HFFc6 (cell line): Measurements from ENCODE around the gene MAP3K5. TPM values are rescaled to one million over a fixed set of nuclear protein-coding genes. Genes with fewer than 3 reads are reported as not detected.

Experiments
- DNase-seq: peaks from one replicate; pipeline ENCODE4 v3.0.0-alpha.2; 2018
- H3K27ac Mint-ChIP-seq: 2 replicates; pipeline ENCODE4 v1.8.0; 2020; ENCODE audit warnings: mild to moderate bottlenecking, mixed read lengths
- H3K27me3 Mint-ChIP-seq: 2 replicates; pipeline ENCODE4 v1.8.0; 2021; ENCODE audit warnings: mild to moderate bottlenecking, moderate library complexity, mixed read lengths; ENCODE audit not compliant: insufficient read depth
- H3K36me3 Mint-ChIP-seq: 2 replicates; pipeline ENCODE4 v1.8.0; 2021; ENCODE audit warnings: low read depth, mixed read lengths
- H3K4me1 Mint-ChIP-seq: 2 replicates; pipeline ENCODE4 v1.8.0; 2020; ENCODE audit warnings: low read depth, mixed read lengths
- H3K4me3 Mint-ChIP-seq: 2 replicates; pipeline ENCODE4 v1.8.0; 2020; ENCODE audit warnings: mild to moderate bottlenecking, moderate library complexity, mixed read lengths
- H3K9me3 Mint-ChIP-seq: 2 replicates; pipeline ENCODE4 v1.8.0; 2020; ENCODE audit warnings: mild to moderate bottlenecking, mixed read lengths
- CTCF ChIP-seq: fragments of 200-600 bp; sonication (generic); IDR thresholded peaks from 2 replicates; pipeline ENCODE4 v1.5.0; 2021; ENCODE audit warnings: antibody characterized with exemption, mild to moderate bottlenecking
- long read RNA-seq: library from polyadenylated mRNA; unstranded; transcript quantifications from one replicate; pipeline ENCODE4 v2.0.0, GENCODE V29; 2019
- total RNA-seq, 6 experiments: library from RNA; stranded (reverse); fragmentation: NEBNext Ultra II Directional; extraction: Animal tissue kit (Norgen Biotek cat#: 25700); gene quantifications; 2 replicates in 1 of 6; 3 replicates in 5 of 6; pipeline ENCODE4 v1.2.3, GENCODE V29; 2021

MAP3K5 gene
- total RNA-seq = 10 to 100 TPM; 11.9 to 22.2 (median 19.1) TPM
- long read RNA-seq, full-length matches to known transcripts = 1 of 13 reads
- long read RNA-seq, partial matches to known transcripts = 3 of 13 reads
- long read RNA-seq, other reads (novel, unspliced or antisense) = 9 of 13 reads

GRCh38 chr6:136792410-136793262 lies at the start of gene MAP3K5:
MAP3K5 (minus strand) TSS chr6:136792477; CDS start chr6:136792157, 320 bp downstream.
- peak within 1 kb of the TSS; percentile 96 for H3K4me3 Mint-ChIP-seq
- H3K27me3 Mint-ChIP-seq = peaks cover 3% of the 10 kb centered on the region; the same call in 1 of the 2 replicates
- no peaks in the 10 kb centered on the region for H3K9me3 Mint-ChIP-seq
- TF ChIP-seq CTCF = peak; percentile 86
- peaks cover 7% of the 10 kb centered on the region for H3K36me3 Mint-ChIP-seq
- H3K4me1 Mint-ChIP-seq = peaks cover 36% of the 10 kb centered on the region
- peak within 1 kb of the TSS; percentile 94 for H3K27ac Mint-ChIP-seq
- peak; percentile 84 for DNase-seq

GRCh38 chr6:136840276-136841001 lies 48.2 kb upstream of the MAP3K5 start:
- no peaks in the 10 kb centered on the region for H3K4me1 Mint-ChIP-seq
- no peak for TF ChIP-seq CTCF
- no peak overlapping the region for H3K27ac Mint-ChIP-seq
- no peaks in the 10 kb centered on the region for H3K9me3 Mint-ChIP-seq
- H3K27me3 Mint-ChIP-seq = no peaks in the 10 kb centered on the region; the same call in 1 of the 2 replicates
- DNase-seq = no peak
- H3K4me3 Mint-ChIP-seq = no peak overlapping the region
- H3K36me3 Mint-ChIP-seq = no peaks in the 10 kb centered on the region

GRCh38 chr6:136831873-136832562 lies 39.7 kb upstream of the MAP3K5 start:
- H3K9me3 Mint-ChIP-seq = peaks cover 21% of the 10 kb centered on the region
- peaks cover 29% of the 10 kb centered on the region for H3K36me3 Mint-ChIP-seq
- no peak overlapping the region for H3K27ac Mint-ChIP-seq
- DNase-seq = no peak
- H3K4me1 Mint-ChIP-seq = no peaks in the 10 kb centered on the region
- TF ChIP-seq CTCF = no peak
- peaks cover 2% of the 10 kb centered on the region; the same call in 1 of the 2 replicates for H3K27me3 Mint-ChIP-seq
- H3K4me3 Mint-ChIP-seq = no peak overlapping the region

GRCh38 chr6:136826216-136826615 lies 33.9 kb upstream of the MAP3K5 start:
- no peak for DNase-seq
- H3K4me3 Mint-ChIP-seq = no peak overlapping the region
- H3K9me3 Mint-ChIP-seq = peaks cover 5% of the 10 kb centered on the region
- no peak overlapping the region for H3K27ac Mint-ChIP-seq
- peaks cover 15% of the 10 kb centered on the region for H3K36me3 Mint-ChIP-seq
- H3K27me3 Mint-ChIP-seq = no peaks in the 10 kb centered on the region
- TF ChIP-seq CTCF = no peak
- H3K4me1 Mint-ChIP-seq = peaks cover 11% of the 10 kb centered on the region

GRCh38 chr6:136823128-136823660 lies 30.9 kb upstream of the MAP3K5 start:
- peak overlapping the region; percentile 88 for H3K27ac Mint-ChIP-seq
- DNase-seq = no peak
- H3K27me3 Mint-ChIP-seq = no peaks in the 10 kb centered on the region; the same call in 1 of the 2 replicates
- H3K4me3 Mint-ChIP-seq = peak overlapping the region; percentile 91
- peaks cover 13% of the 10 kb centered on the region for H3K4me1 Mint-ChIP-seq
- no peaks in the 10 kb centered on the region for H3K9me3 Mint-ChIP-seq
- peaks cover 7% of the 10 kb centered on the region; the same call in 1 of the 2 replicates for H3K36me3 Mint-ChIP-seq
- TF ChIP-seq CTCF = no peak
